ENCODE data around the gene OMA1.

DNA sequence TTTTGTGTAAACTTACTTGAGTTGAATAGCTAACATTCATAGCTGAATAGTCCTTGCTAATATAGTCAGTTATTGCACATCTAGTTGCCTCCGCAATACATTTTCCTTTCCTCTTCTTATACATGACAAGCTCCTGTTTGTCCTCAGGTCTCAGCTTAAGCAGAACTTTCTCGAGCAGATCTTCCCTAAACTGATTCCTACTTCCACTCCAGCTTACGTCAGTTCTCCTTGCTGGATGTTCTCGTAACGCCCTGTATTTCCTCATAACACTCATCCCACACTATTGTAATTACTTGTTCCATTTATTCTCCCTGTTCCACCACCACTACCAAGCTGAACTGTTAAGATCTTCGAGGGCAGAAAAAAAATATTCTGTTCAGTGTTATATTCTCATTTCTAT is 15.1 kb upstream of the OMA1 start:
- no peak for TF ChIP-seq POLR2A (IDR thresholded peaks at IDR 0.05)
- TF ChIP-seq, protein P1, sequence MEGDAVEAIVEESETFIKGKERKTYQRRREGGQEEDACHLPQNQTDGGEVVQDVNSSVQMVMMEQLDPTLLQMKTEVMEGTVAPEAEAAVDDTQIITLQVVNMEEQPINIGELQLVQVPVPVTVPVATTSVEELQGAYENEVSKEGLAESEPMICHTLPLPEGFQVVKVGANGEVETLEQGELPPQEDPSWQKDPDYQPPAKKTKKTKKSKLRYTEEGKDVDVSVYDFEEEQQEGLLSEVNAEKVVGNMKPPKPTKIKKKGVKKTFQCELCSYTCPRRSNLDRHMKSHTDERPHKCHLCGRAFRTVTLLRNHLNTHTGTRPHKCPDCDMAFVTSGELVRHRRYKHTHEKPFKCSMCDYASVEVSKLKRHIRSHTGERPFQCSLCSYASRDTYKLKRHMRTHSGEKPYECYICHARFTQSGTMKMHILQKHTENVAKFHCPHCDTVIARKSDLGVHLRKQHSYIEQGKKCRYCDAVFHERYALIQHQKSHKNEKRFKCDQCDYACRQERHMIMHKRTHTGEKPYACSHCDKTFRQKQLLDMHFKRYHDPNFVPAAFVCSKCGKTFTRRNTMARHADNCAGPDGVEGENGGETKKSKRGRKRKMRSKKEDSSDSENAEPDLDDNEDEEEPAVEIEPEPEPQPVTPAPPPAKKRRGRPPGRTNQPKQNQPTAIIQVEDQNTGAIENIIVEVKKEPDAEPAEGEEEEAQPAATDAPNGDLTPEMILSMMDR (IDR thresholded peaks at IDR 0.05), result no peak

All from thyroid gland (tissue), 4 donors.